A673 (cell line): ENCODE results near the gene SMARCE1. TPM values are rescaled to one million over a fixed set of nuclear protein-coding genes. Genes with fewer than 3 reads are reported as not detected.

Source experiments
- BruUV-seq: library from RNA; stranded (reverse); fragments of 400-500 nt; replicated peaks from 2 replicates; lab custom pipeline; 2021; lab: Mats Ljungman, UMichigan
- CTCF ChIA-PET: fragments of 300-600 bp; sonication (Branson Sonifier 250); formaldehyde crosslinking; loops from one replicate; lab custom pipeline; 2022; ENCODE audit warnings: antibody characterized with exemption; lab: Charles Lee
- POLR2A ChIA-PET: fragments of 300-600 bp; sonication (Branson Sonifier 250); formaldehyde crosslinking; loops from one replicate; lab custom pipeline; 2022; ENCODE audit warnings: antibody characterized with exemption; ENCODE audit not compliant: low non-redundant PET; lab: Charles Lee
- DNase-seq: peaks from one replicate; pipeline ENCODE4 v3.0.0-alpha.2; 2015; ENCODE audit warnings: low spot score
- H3K27ac ChIP-seq: fragments of 200-600 bp; sonication (generic); 2 replicates; pipeline ENCODE4 v1.5.1; 2016; ENCODE audit warnings: mixed run types, low read depth, mild to moderate bottlenecking, mixed read lengths, antibody characterized with exemption, low read length; ENCODE audit not compliant: poor library complexity, severe bottlenecking
- H3K27me3 ChIP-seq: fragments of 200-600 bp; sonication (generic); replicated peaks from 2 replicates; pipeline ENCODE4 v1.6.1; 2017; ENCODE audit warnings: mixed run types, low read depth, mild to moderate bottlenecking, mixed read lengths, antibody characterized with exemption, low read length; ENCODE audit not compliant: insufficient read depth, poor library complexity
- H3K36me3 ChIP-seq: fragments of 200-600 bp; sonication (generic); 2 replicates; pipeline ENCODE4 v1.6.1; 2016; ENCODE audit warnings: mixed run types, mild to moderate bottlenecking, mixed read lengths, antibody characterized with exemption, low read length; ENCODE audit not compliant: insufficient read depth, poor library complexity, severe bottlenecking
- H3K4me1 ChIP-seq: fragments of 200-600 bp; sonication (generic); 2 replicates; pipeline ENCODE4 v1.6.1; 2017; ENCODE audit warnings: mixed run types, mild to moderate bottlenecking, mixed read lengths, antibody characterized with exemption, low read length; ENCODE audit not compliant: insufficient read depth, poor library complexity, severe bottlenecking
- H3K4me3 ChIP-seq: fragments of 200-600 bp; sonication (generic); 2 replicates; pipeline ENCODE4 v1.5.1; 2016; ENCODE audit warnings: low read depth, mixed run types, mild to moderate bottlenecking, mixed read lengths, low read length; ENCODE audit not compliant: poor library complexity, severe bottlenecking
- H3K9me3 ChIP-seq: fragments of 200-600 bp; sonication (generic); 2 replicates; pipeline ENCODE4 v1.6.1; 2016; ENCODE audit warnings: mixed run types, low read depth, mild to moderate bottlenecking, mixed read lengths, antibody characterized with exemption, low read length; ENCODE audit not compliant: poor library complexity, severe bottlenecking
- EZH2 ChIP-seq: fragments of 200-600 bp; sonication (generic); IDR thresholded peaks from 2 replicates; pipeline ENCODE4 v1.6.1; 2017; ENCODE audit warnings: borderline replicate concordance, low read depth, mild to moderate bottlenecking, mixed read lengths, antibody characterized with exemption, low read length; ENCODE audit not compliant: poor library complexity, severe bottlenecking
- intact Hi-C: fragments of 100-400 bp; cut with micrococcal nuclease; formaldehyde crosslinking; loops from one replicate; pipeline ENCODE4 v1.10.0; 2022; ENCODE audit not compliant: unreplicated experiment
- total RNA-seq: library from RNA; stranded (reverse); gene quantifications from 2 replicates; pipeline ENCODE4 v1.2.3, GENCODE V29; 2021
- TF ChIP-seq, protein P1 (sequence below): fragments of 300-800, 200-600 bp; sonication (generic); conservative IDR thresholded peaks from 2 replicates; pipeline ENCODE4 v1.5.1; 2017; ENCODE audit warnings: low read depth, mild to moderate bottlenecking, antibody characterized with exemption, low read length, moderate library complexity, mixed read lengths

SMARCE1 gene
- total RNA-seq, 1 experiment from 2014 or later = 91.4 TPM

DNA sequence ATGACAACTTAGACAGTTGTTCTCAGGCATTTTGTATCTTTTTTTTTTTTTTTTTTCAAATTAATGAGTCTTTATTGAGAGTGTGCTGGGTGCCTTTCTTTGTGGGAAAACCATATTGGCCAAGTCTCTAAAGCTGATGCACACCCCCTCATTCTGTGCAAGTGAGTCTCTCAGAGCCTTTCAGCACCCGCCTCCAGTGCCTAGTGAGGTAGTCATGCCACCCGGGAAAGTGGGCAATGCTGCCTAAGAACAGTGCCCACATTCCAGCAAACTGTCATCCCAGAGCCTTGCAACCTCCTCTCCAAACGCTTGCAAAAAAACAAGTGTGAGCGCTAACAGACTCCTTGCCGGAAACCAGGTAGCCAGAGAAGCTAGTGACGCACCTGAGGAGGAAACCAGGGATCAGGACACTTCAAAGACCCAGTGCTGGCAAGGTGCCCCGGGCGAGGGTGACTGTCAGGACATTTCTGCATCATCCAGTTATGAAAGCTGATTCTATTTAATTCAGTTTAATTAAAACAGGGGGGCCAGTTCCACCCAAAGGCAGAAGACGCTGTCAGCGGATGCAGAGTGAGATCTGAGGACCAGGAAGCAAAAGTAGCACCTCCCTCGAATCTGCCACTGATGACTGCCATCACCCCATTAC lies 34.9 kb downstream of the SMARCE1 start:
- ChIA-PET CTCF (no interaction called here), POLR2A (no interaction called here)
- intact Hi-C loops = no loop called here
- H3K9me3 ChIP-seq = no peaks in the 10 kb centered on the region
- no peak for TF ChIP-seq EZH2
- TF ChIP-seq, protein P1, sequence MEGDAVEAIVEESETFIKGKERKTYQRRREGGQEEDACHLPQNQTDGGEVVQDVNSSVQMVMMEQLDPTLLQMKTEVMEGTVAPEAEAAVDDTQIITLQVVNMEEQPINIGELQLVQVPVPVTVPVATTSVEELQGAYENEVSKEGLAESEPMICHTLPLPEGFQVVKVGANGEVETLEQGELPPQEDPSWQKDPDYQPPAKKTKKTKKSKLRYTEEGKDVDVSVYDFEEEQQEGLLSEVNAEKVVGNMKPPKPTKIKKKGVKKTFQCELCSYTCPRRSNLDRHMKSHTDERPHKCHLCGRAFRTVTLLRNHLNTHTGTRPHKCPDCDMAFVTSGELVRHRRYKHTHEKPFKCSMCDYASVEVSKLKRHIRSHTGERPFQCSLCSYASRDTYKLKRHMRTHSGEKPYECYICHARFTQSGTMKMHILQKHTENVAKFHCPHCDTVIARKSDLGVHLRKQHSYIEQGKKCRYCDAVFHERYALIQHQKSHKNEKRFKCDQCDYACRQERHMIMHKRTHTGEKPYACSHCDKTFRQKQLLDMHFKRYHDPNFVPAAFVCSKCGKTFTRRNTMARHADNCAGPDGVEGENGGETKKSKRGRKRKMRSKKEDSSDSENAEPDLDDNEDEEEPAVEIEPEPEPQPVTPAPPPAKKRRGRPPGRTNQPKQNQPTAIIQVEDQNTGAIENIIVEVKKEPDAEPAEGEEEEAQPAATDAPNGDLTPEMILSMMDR = no peak
- H3K27me3 ChIP-seq = no peaks in the 10 kb centered on the region
- no peaks in the 10 kb centered on the region for H3K4me1 ChIP-seq
- no TSS peak for BruUV-seq
- no peak overlapping the region for H3K27ac ChIP-seq
- no peak for DNase-seq
- H3K4me3 ChIP-seq = no peak overlapping the region
- H3K36me3 ChIP-seq = no peaks in the 10 kb centered on the region

GRCh38 chr17:40611840-40612474 lies 35.7 kb downstream of the SMARCE1 start:
- BruUV-seq = no TSS peak
- TF ChIP-seq, protein P1 = no peak
- no peak for TF ChIP-seq EZH2

DNA sequence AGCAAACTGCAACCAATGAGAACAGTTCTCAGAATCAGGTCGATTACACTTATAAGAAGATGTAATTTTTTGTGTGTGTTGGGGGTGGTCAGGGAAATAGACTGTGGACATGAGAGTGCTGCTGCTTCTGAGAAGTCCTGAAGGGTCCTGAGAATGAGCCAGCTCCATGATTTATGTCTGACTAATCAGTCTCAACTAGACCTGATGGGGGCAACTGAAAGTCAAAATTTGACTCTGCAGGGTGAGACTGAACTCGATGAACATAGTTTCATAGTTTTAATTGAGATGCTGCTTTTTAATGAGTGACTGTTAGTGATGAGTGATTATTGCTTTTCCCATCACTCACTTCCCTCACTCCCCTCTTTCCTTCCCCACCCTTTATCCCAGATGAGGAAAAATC lies 37.3 kb downstream of the SMARCE1 start:
- BruUV-seq = no TSS peak
- Histone ChIP-seq H3K27ac (no peak overlapping the region), H3K4me3 (no peak overlapping the region), H3K4me1 (no peaks in the 10 kb centered on the region), H3K27me3 (no peaks in the 10 kb centered on the region), H3K36me3 (no peaks in the 10 kb centered on the region), H3K9me3 (no peaks in the 10 kb centered on the region)
- ChIA-PET POLR2A (no interaction called here), CTCF (no interaction called here)
- no peak for DNase-seq
- TF ChIP-seq EZH2 = no peak
- TF ChIP-seq, protein P1 = no peak
- intact Hi-C loops = no loop called here

More at GRCh38 chr17:40611840-40612474, 35.7 kb downstream of the SMARCE1 start:
- no peak for DNase-seq
- no peaks in the 10 kb centered on the region for H3K36me3 ChIP-seq
- H3K9me3 ChIP-seq = no peaks in the 10 kb centered on the region
- no peak overlapping the region for H3K4me3 ChIP-seq
- ChIA-PET POLR2A (interaction anchor here (0.6 kb wide), 1 partner anchor 378 kb away, joined by 11 read pairs; no protein-coding TSS in a partner anchor), CTCF (no interaction called here)
- no peaks in the 10 kb centered on the region for H3K27me3 ChIP-seq
- no peaks in the 10 kb centered on the region for H3K4me1 ChIP-seq
- H3K27ac ChIP-seq = no peak overlapping the region
- intact Hi-C loops = no loop called here
